Effector memory CD8-positive, alpha-beta T cell (primary cell): ENCODE measurements around the gene VWA2.
A peak's percentile ranks its signal among the peaks of the same experiment; 100 is the strongest.
"Not testable (repeated sequence)": the region's sequence is repeated elsewhere in the genome, so short reads cannot be mapped to it uniquely, and the experiment has no call there.

Experiments
- ATAC-seq: fragments of 150-1000 bp; cut with Tn5 transposase; replicated peaks from 2 replicates; pipeline ENCODE4 v1.10.0; 2021; ENCODE audit warnings: mild to moderate bottlenecking, moderate library complexity
- DNase-seq, 3 experiments: peaks; one replicate each; pipeline ENCODE4 v3.0.0; 2021
- H3K27ac Mint-ChIP-seq, 2 donors: one replicate each; pipeline ENCODE4 v1.8.0; 2022; ENCODE audit warnings: mild to moderate bottlenecking in 2 of 2, mixed read lengths in 2 of 2, moderate library complexity in 2 of 2
- H3K27me3 Mint-ChIP-seq, 2 donors: one replicate each; pipeline ENCODE4 v1.8.0; 2022; ENCODE audit warnings: mixed read lengths in 2 of 2
- H3K36me3 Mint-ChIP-seq: one replicate; pipeline ENCODE4 v1.8.0; 2022; ENCODE audit warnings: mild to moderate bottlenecking, moderate library complexity, mixed read lengths; ENCODE audit not compliant: insufficient read depth
- H3K4me1 Mint-ChIP-seq, 2 donors: one replicate each; pipeline ENCODE4 v1.8.0; 2022; ENCODE audit warnings: low read depth in 2 of 2, mixed read lengths in 2 of 2
- H3K4me3 Mint-ChIP-seq, 2 donors: one replicate each; pipeline ENCODE4 v1.8.0; 2022; ENCODE audit warnings: mild to moderate bottlenecking in 2 of 2, mixed read lengths in 2 of 2, moderate library complexity in 2 of 2
- H3K9me3 Mint-ChIP-seq, 2 donors: one replicate each; pipeline ENCODE4 v1.8.0; 2022; ENCODE audit warnings: mixed read lengths in 2 of 2

Gene VWA2

GRCh38 chr10:114328441-114328812, 89.4 kb downstream of the VWA2 start:
- DNase-seq (no peak), ATAC-seq (no peak)
- no peaks in the 10 kb centered on the region for H3K36me3 Mint-ChIP-seq
- H3K4me3 Mint-ChIP-seq, result no peak overlapping the region
- H3K4me1 Mint-ChIP-seq, result no peaks in the 10 kb centered on the region
- no peaks in the 10 kb centered on the region for H3K9me3 Mint-ChIP-seq
- no peak overlapping the region for H3K27ac Mint-ChIP-seq
- H3K27me3 Mint-ChIP-seq, result peaks cover 0 to 18% of the 10 kb centered on the region in 2 donors

DNA sequence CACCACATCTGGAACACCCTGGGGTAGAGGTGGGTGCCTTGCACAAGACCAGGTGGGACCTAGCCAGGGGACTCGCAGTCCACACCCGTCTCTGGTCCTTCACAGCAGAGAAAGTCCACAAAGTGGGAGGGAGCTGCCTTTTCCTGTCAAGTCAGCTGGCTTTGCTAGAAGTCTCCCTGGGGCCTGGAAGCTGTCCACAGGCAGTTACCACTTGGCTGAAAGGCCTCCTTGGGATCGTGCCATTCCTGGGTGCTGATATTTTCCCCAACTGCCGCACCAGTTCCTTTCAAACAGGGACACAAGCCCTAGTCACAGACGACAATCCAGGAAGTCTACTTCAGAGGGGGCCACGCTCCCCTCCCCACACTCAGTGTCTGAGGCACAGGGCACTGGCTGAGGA, 89.8 kb downstream of the VWA2 start:
- ATAC-seq (no peak), DNase-seq (no peak)
- Mint-ChIP-seq H3K4me1 (no peaks in the 10 kb centered on the region), H3K27ac (no peak overlapping the region), H3K4me3 (no peak overlapping the region), H3K36me3 (no peaks in the 10 kb centered on the region), H3K27me3 (peaks cover 0 to 19% of the 10 kb centered on the region in 2 donors), H3K9me3 (no peaks in the 10 kb centered on the region)

DNA sequence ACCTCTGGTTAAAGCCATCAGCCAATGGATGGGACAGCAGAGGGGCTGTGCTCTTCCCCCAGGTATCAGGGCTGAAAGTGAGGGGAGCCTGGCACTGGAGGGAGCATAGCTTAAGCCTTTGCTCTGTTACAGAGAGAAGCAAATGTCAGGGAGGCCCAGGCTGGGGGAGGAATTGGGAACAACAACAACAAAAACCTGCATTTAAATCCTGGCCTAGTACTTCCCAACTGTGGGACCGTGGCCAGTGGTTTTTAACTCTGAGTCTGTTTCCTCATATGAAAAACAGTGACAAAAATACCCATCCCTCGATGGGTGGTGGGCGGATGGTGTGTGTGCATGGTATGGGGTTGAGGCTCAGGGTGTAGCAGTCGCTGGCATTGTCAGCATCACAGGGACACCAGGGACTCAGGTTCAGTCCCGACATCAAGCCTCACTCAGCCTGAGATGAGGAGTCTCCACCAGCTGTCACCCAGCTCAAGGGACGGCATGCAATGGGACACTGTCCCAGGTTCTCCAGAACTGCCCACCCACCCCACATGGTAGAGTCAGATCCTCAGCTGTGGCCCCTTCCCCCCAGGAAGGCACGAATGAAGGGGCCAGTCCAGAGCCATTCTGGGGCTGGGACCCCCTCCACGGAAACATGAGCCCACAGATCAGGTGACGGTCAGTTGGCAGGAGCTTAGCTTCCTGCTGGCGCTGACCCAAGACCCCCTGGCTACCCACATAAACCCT, 90.7 kb downstream of the VWA2 start:
- ATAC-seq (no peak), DNase-seq (no peak)
- Mint-ChIP-seq H3K4me3 (no peak overlapping the region), H3K9me3 (no peaks in the 10 kb centered on the region), H3K27me3 (peaks cover 0 to 27% of the 10 kb centered on the region in 2 donors), H3K4me1 (no peaks in the 10 kb centered on the region), H3K27ac (no peak overlapping the region), H3K36me3 (no peaks in the 10 kb centered on the region)

- no peak overlapping the region for H3K27ac Mint-ChIP-seq
- DNase-seq (no peak), ATAC-seq (no peak)
- peaks cover 0 to 4% of the 10 kb centered on the region in 2 donors for H3K4me1 Mint-ChIP-seq
- no peaks in the 10 kb centered on the region for H3K36me3 Mint-ChIP-seq
- H3K4me3 Mint-ChIP-seq, result no peak overlapping the region
- no peaks in the 10 kb centered on the region for H3K9me3 Mint-ChIP-seq
- H3K27me3 Mint-ChIP-seq, result peaks cover 0 to 36% of the 10 kb centered on the region in 2 donors
Observed at GRCh38 chr10:114332301-114333192, 93.5 kb downstream of the VWA2 start.

DNA sequence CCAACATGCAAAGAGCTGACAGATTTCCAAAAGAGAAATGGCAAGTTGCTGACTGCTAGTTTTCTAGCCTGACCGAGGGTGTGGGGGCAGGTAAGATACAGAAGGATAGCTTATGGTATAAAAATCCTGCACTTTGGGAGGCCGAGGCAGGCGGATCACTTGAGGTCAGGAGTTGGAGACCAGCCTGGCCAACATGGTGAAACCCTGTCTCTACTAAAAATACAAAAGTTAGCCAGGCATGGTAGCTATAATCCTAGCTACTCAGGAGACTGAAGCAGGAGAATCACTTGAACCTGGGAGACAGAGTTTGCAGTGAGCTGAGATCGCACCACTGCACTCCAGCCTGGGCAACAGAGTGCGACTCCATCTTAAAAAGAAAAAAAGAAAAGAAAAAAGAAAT, 94.4 kb downstream of the VWA2 start:
- not testable (repeated sequence) for H3K4me1 Mint-ChIP-seq, DNase-seq, H3K36me3 Mint-ChIP-seq, H3K27ac Mint-ChIP-seq, ATAC-seq, H3K9me3 Mint-ChIP-seq, H3K4me3 Mint-ChIP-seq
- H3K27me3 Mint-ChIP-seq, result peaks cover 0 to 36% of the 10 kb centered on the region in 2 donors

DNA sequence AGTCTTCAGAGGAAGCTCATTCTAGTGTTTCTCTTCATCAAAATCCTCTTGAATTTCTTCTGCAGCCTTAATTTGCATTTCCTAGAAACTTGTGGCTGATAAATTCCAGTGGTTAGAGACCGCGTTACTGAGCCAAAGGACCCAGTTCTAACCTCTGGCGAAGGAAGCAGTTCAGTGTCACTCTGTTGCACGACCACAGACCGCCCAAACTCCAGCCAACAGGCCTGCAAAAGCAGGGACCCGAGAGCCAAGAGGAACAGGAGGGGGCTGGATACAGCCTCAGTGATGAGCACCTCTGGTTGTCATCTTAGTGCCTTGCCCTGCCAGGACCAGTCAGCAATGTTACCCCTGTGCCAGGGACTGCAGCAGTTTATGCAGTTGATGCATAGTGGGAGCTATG, 95.2 kb downstream of the VWA2 start:
- no peak for DNase-seq
- Mint-ChIP-seq H3K27ac (no peak overlapping the region), H3K27me3 (peaks cover 0 to 36% of the 10 kb centered on the region in 2 donors), H3K36me3 (no peaks in the 10 kb centered on the region), H3K9me3 (no peaks in the 10 kb centered on the region), H3K4me1 (peaks cover 0 to 4% of the 10 kb centered on the region in 2 donors), H3K4me3 (no peak overlapping the region)
- ATAC-seq, result no peak

- no peak for ATAC-seq
- no peak overlapping the region for H3K27ac Mint-ChIP-seq
Observed at GRCh38 chr10:114335614-114336013, 96.6 kb downstream of the VWA2 start.

DNA sequence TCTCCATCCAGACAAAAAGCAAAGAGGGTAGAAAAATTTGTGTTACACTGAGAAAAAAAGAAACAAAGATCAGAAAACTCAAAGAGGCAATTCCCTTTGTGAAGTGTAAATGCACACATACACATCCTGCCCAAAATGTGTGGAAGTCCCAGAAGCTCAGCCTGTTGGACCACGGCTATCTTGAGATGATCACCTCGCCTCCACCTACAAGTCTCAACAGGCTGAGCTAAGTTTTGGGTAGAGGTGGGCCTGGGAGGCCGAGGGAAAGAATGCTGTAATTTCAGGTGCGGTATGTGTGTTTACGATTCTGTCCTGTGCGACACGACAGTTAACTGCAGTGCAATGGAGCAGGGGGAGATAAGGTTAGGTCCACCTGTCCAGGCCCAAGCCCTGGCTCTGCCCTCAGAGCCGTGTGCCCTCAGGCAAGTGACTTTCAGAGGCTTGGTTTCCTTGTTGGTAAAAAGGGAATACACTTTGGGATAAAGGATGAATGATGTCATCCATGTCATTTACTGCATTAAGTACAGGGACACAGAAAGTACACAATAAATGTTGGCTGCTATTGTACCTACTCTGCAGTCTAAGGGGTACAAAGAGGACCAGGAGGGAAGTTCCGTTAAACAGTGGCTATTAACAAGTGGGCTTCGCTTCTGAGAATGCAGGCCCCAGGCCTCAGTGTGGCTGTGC, 97.9 kb downstream of the VWA2 start:
- DNase-seq (no peak), ATAC-seq (no peak)
- H3K4me3 Mint-ChIP-seq, result no peak overlapping the region
- peaks cover 0 to 4% of the 10 kb centered on the region in 2 donors for H3K4me1 Mint-ChIP-seq
- H3K36me3 Mint-ChIP-seq, result no peaks in the 10 kb centered on the region
- H3K9me3 Mint-ChIP-seq, result no peaks in the 10 kb centered on the region
- peaks cover 0 to 19% of the 10 kb centered on the region in 2 donors for H3K27me3 Mint-ChIP-seq
- H3K27ac Mint-ChIP-seq, result peak overlapping the region in 1 of 2 donors; percentile 57

More at GRCh38 chr10:114335614-114336013, 96.6 kb downstream of the VWA2 start:
- Mint-ChIP-seq H3K27me3 (peaks cover 0 to 24% of the 10 kb centered on the region in 2 donors), H3K4me3 (no peak overlapping the region), H3K9me3 (no peaks in the 10 kb centered on the region), H3K4me1 (peaks cover 0 to 4% of the 10 kb centered on the region in 2 donors), H3K36me3 (no peaks in the 10 kb centered on the region)
- no peak for DNase-seq

DNA sequence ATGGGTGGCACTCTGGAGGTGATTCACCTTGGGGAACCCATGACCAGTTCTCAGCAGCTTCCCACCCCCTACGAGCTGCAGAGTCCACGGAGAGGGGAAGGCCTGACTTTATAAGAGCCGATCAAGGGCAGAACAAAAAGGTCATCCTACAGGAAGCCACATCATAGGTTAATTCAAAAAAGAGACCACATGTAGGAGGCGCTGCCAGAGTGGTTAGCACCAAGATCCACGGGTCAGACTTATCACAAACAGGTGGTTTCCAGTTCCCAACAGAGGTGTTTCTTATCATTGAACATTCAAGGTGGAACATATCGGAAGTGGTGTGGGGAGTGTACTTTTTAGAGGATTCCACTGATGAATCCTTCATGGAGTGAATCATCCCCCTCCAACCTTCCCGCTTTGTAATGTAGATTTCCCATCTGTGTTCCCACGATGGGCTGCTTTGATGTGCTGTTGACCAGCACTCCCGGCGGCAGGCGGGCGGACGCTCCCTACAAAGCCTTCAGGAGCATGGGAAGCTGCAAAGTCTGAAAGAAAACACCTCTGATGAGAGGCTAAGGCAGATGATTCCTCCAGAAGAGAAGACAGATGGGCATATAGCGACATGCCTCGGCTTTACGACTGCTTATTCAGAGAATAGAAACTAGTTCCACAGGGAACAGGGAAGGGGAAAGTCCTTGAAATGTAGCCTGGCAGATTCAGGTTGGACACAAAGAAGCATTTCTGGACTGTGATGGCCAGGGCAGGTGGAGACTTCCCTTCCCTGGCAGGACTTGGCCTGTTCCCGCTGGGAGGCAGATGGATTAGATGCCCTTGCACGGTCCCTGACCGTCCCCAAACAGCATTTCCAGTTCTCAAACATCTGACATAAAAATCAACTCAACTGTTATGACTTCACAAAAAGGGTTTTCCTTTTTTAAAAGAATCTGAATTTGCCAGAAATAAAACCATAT, 98.7 kb downstream of the VWA2 start:
- peaks cover 0 to 19% of the 10 kb centered on the region in 2 donors for H3K27me3 Mint-ChIP-seq
- H3K36me3 Mint-ChIP-seq, result no peaks in the 10 kb centered on the region
- peaks cover 0 to 4% of the 10 kb centered on the region in 2 donors for H3K4me1 Mint-ChIP-seq
- no peak overlapping the region for H3K4me3 Mint-ChIP-seq
- ATAC-seq (no peak), DNase-seq (no peak)
- H3K9me3 Mint-ChIP-seq, result no peaks in the 10 kb centered on the region
- no peak overlapping the region for H3K27ac Mint-ChIP-seq

DNA sequence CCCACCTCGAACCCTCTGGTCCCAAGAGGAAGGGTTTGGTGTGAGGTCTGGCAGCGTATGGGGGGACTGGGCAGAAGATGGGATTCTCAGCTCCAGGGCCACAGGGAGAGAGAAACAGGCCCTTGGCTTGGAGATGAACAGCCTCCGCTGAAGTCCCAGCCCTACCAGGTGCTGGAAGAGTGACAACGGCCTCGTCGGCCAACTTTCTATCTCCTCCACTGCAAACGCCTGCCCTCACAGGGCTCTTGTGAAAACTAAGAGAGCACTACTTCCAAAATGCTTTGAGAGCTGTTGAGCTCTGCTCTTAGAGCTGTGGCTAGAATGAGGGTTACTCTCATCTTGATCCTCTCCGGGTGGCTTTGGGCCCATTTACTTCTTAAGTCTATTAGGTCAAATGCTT, 101.8 kb downstream of the VWA2 start:
- no peak for DNase-seq
- H3K4me3 Mint-ChIP-seq, result no peak overlapping the region

More for the DNA sequence above, 101.8 kb downstream of the VWA2 start:
- Mint-ChIP-seq H3K27ac (no peak overlapping the region), H3K9me3 (no peaks in the 10 kb centered on the region), H3K27me3 (peaks cover 0 to 19% of the 10 kb centered on the region in 2 donors), H3K4me1 (peaks cover 0 to 4% of the 10 kb centered on the region in 2 donors), H3K36me3 (peaks cover 5% of the 10 kb centered on the region)
- ATAC-seq, result no peak
